ENCODE measurements around the gene TSHR. TPM values are rescaled to one million over a fixed set of nuclear protein-coding genes. Genes with fewer than 3 reads are reported as not detected.
"Not testable (repeated sequence)": the region's sequence is repeated elsewhere in the genome, so short reads cannot be mapped to it uniquely, and the experiment has no call there.

Gene TSHR
- not detected for total RNA-seq
- long read RNA-seq: 0 reads

- no peak for DNase-seq
- ATAC-seq: peak; percentile 47
- intact Hi-C loops (cut with micrococcal nuclease): loop anchor here (10.0 kb wide), 1 partner anchor 209 kb away; no protein-coding TSS in a partner anchor
These were observed at the start of gene TSHR for GRCh38 chr14:80955416-80955941. TSHR (plus strand) TSS chr14:80955621; CDS start chr14:80955681, 60 bp downstream.

- DNase-seq: no peak
- intact Hi-C loops (cut with micrococcal nuclease): no loop called here
- no peak for ATAC-seq
These were observed 49.1 kb upstream of the TSHR start for GRCh38 chr14:80906336-80906735.

GRCh38 chr14:80906946-80907345 is 48.5 kb upstream of the TSHR start:
- intact Hi-C loops (cut with micrococcal nuclease): no loop called here
- ATAC-seq (no peak), DNase-seq (no peak)

- DNase-seq; intact Hi-C loops (cut with micrococcal nuclease); ATAC-seq: not testable (repeated sequence)
These were observed 43.4 kb upstream of the TSHR start for GRCh38 chr14:80912013-80912412.

GRCh38 chr14:80919622-80920021 is 35.8 kb upstream of the TSHR start:
- DNase-seq (no peak), ATAC-seq (no peak)
- intact Hi-C loops (cut with micrococcal nuclease): no loop called here

GRCh38 chr14:80923368-80923767 is 32.1 kb upstream of the TSHR start:
- DNase-seq (no peak), ATAC-seq (no peak)
- intact Hi-C loops (cut with micrococcal nuclease): no loop called here

GRCh38 chr14:80924365-80925103 is 30.9 kb upstream of the TSHR start:
- DNase-seq: no peak
- no peak for ATAC-seq
- intact Hi-C loops (cut with micrococcal nuclease): no loop called here

GRCh38 chr14:80926397-80927082 is 28.9 kb upstream of the TSHR start:
- intact Hi-C loops (cut with micrococcal nuclease): no loop called here
- no peak for DNase-seq
- ATAC-seq: peak; percentile 90

GRCh38 chr14:80927083-80927989 is 28.1 kb upstream of the TSHR start:
- ATAC-seq (no peak), DNase-seq (no peak)
- intact Hi-C loops (cut with micrococcal nuclease): no loop called here

- ATAC-seq: no peak
These were observed 25.3 kb upstream of the TSHR start for GRCh38 chr14:80930095-80930494.

GRCh38 chr14:80930836-80931389 is 24.5 kb upstream of the TSHR start:
- intact Hi-C loops (cut with micrococcal nuclease): no loop called here
- no peak for ATAC-seq
- no peak for DNase-seq

More at GRCh38 chr14:80930095-80930494, 25.3 kb upstream of the TSHR start:
- intact Hi-C loops (cut with micrococcal nuclease): no loop called here
- DNase-seq: no peak

- intact Hi-C loops (cut with micrococcal nuclease): no loop called here
- no peak for DNase-seq
- ATAC-seq: no peak
These were observed 22.1 kb upstream of the TSHR start for GRCh38 chr14:80933282-80933681.

GRCh38 chr14:80933686-80934085 is 21.7 kb upstream of the TSHR start:
- intact Hi-C loops (cut with micrococcal nuclease): no loop called here
- no peak for DNase-seq
- no peak for ATAC-seq

GRCh38 chr14:80940146-80940545 is 15.3 kb upstream of the TSHR start:
- ATAC-seq: no peak
- intact Hi-C loops (cut with micrococcal nuclease): no loop called here
- DNase-seq: no peak

- DNase-seq: peak; percentile 95
- intact Hi-C loops (cut with micrococcal nuclease): no loop called here
These were observed 13.9 kb upstream of the TSHR start, which contains the start of gene CEP128 for GRCh38 chr14:80941241-80942185. CEP128 (minus strand) TSS chr14:80941738.

GRCh38 chr14:80942191-80942600 is 13.2 kb upstream of the TSHR start:
- ATAC-seq (peak; percentile 16), DNase-seq (no peak)
- intact Hi-C loops (cut with micrococcal nuclease): no loop called here

More at GRCh38 chr14:80941241-80942185, 13.9 kb upstream of the TSHR start, which contains the start of gene CEP128:
- ATAC-seq: peak; percentile 100

- ATAC-seq: no peak
- intact Hi-C loops (cut with micrococcal nuclease): no loop called here
These were observed 10.4 kb upstream of the TSHR start for GRCh38 chr14:80944861-80945617.

More at GRCh38 chr14:80944861-80945617, 10.4 kb upstream of the TSHR start:
- DNase-seq: no peak

Data from left ventricle myocardium superior (tissue), 1 donor.